Activated T-helper 1 cell treated with anti-CD3 and anti-CD28 coated beads, Interleukin-2, amount 50 U/mL, for 16 hours (primary cell): ENCODE results near the gene ACTC1.

Source experiments
- DNase-seq, 2 donors: peaks; one replicate each; pipeline ENCODE4 v3.0.0-alpha.2; 2020; ENCODE audit warnings: low read depth in 1 of 2, low spot score in 1 of 2

The ACTC1 gene

GRCh38 chr15:34802371-34802770, 7.0 kb upstream of the ACTC1 start:
- no peak for DNase-seq

GRCh38 chr15:34799149-34800101, 4.1 kb upstream of the ACTC1 start:
- no peak for DNase-seq

DNA sequence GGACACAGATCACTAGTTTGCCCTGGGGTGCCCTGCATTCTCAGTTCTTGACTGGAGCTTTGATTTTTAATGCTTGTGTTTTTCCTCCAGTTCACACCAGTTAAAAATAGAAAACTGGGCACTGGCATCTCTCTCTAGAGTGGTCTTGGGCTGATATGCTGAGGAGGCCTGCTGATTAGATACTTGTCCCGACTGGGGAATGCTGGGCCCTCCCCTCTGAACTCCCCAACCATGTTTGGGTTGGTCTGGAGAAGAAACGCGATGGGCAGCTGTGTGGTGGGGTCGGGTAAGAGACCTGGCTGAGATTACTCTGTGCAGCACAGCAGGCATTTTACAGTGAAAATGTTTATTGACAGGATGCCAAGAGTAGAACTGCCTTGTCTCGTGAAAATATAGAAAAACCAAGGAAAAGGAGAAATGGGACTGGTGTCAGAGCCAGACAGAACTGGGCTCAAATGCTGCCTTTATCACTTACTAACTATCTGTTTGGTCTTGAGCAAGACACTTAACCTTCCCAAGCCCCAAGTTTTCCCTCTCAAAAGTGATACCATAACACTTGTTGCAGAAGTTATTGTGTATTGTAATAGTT, 1.6 kb upstream of the ACTC1 start:
- DNase-seq: no peak

GRCh38 chr15:34794590-34795206, 651 bp downstream of the ACTC1 start:
- DNase-seq: no peak

DNA sequence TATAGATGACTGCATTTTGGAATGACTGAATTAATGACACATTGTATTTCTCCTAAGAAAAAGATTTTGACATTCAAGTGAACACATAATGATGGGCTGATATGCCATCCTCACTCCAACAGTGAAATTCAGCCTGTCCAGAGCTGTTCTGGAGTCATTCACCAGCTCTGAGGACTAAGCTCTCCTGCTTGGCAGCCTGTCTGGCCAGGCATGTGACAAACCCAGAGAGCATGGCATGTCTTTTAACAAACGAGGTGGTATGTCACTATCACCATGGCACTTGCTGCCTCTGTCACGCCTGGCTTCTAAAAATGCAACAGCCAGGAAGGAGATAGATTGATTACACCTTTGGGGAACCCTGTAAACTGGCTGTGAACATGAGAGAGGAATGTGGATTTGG, 1.4 kb downstream of the ACTC1 start:
- DNase-seq: no peak

DNA sequence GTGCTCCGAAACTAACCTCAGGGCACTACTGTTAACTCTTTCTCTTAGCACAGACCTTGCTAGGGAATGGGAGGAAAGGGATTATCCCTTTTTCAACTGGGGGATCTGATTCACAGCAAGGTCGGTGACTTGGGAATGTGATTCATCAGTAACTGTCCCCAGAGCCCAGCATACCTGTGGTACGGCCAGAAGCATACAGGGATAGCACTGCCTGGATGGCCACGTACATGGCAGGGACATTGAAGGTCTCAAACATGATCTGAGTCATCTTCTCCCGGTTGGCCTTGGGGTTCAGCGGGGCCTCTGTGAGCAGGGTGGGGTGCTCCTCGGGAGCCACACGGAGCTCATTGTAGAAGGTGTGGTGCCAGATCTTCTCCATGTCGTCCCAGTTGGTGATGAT, 2.3 kb downstream of the ACTC1 start:
- no peak for DNase-seq

DNA sequence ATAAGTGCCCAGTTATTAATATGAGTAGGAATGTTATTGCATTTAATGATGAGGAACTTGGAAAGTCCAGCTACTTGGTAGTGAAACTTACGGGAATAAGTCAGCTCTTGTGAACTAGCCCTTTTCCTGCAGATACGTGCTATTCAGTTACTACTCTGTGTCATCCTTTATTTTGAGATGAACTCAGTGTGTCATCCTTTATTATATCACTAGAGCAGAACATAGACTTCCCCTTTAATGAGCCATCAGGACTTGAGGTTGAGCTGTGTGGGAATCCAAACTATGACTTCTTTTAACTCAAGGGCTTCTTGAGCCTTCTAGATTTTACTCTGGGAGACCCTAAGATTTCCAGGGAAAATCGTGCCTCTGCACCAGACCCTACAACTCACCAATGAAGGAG, 3.6 kb downstream of the ACTC1 start:
- DNase-seq: no peak

DNA sequence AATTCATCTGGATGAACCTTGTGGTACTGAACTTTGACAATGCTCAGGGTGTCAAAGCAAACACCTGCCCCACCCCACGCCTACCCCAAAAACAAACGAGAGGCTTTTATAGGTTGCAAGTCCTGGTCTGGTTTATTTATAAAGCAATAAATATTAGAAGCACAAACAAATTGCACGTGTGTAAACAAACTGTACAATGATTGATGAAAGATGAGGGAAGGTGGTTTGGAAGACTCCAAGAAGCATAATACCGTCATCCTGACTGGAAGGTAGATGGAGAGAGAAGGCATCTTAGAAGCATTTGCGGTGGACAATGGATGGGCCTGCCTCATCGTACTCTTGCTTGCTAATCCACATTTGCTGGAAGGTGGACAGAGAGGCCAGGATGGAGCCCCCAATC, 5.2 kb downstream of the ACTC1 start:
- DNase-seq: no peak

DNA sequence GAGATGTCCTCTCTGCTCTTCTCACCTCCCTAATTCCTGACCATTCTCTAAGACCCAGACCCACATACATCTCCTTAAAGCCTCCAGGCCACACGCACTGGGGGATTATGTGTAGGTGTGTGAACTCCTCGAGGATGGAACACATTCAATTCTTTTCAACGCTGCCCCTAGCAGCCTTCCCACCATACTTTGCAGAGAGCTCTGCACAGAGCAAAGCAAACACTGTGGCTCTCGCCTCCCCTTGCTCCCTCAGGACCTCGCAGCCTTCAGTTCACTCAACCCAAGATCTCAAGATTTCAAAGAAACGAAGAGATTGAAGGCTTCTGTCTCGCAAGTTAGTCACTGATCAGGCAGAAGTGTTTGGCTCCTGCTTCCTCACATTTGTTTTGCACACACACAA, 6.0 kb downstream of the ACTC1 start:
- DNase-seq: no peak

- DNase-seq: no peak
Measured at GRCh38 chr15:34786206-34786605, 9.1 kb downstream of the ACTC1 start.

DNA sequence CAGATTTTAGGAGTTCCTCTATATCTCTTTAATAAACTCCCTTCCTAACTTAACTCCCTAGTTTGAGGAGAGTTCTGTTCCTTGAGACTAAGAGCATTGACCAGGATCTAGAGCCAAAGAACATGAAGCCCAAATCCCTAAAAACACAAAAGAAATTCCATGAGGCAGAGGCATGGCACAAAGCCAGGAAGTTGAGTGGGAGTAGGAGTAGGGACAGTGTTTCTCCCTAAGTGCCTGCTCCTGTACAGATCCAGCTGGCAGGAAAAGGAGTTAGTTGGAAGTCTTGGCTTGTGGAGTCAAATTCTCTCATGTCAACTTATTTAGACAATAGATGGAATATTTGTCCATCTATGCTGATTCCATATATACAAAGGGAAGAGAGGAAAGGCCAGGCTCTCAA, 11.4 kb downstream of the ACTC1 start:
- no peak for DNase-seq

- DNase-seq: no peak
Measured at GRCh38 chr15:34783431-34783830, 11.9 kb downstream of the ACTC1 start.

DNA sequence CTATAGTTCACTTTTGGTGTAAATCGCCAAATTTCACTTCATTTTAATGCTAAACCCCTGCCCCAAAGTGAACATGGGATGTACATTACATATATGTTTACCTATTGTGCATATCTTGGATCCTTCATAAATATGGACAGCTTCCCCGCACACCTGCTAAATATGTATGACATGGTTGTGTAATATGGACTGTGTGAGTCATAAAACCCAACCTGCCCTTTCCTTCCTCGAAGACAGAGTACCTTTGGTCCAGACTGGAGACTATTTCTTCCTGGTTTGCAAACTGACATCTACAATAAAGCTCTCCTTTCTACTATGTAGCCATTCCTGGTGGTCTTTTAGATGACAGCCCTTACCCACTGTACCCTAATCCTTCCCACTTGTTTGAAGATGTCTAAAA, 12.4 kb downstream of the ACTC1 start:
- no peak for DNase-seq

- DNase-seq: no peak
Measured at GRCh38 chr15:34780725-34781124, 14.6 kb downstream of the ACTC1 start.

DNA sequence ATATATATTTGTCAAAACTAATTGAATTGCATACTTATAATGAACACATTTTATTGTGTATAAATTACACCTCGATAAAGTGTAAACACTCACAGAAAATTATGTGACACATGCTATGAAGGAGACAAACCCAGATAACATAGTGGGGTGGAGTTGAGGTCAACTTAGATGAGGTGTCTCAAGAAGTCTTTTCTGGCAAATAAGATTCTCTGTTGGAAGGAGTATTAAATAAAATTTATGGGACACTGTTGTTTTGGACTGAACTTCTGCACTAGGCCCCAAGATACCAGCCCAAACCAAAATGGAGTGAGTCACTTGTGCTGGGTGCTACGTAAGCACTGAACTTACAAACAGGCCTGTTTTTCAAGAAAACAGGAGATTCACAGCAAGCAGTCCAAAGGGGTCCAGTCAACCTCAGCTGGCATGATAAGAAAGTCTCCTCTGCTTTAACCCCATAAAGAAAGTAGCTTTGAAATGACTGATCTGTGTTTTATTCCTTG, 18.7 kb downstream of the ACTC1 start:
- no peak for DNase-seq

DNA sequence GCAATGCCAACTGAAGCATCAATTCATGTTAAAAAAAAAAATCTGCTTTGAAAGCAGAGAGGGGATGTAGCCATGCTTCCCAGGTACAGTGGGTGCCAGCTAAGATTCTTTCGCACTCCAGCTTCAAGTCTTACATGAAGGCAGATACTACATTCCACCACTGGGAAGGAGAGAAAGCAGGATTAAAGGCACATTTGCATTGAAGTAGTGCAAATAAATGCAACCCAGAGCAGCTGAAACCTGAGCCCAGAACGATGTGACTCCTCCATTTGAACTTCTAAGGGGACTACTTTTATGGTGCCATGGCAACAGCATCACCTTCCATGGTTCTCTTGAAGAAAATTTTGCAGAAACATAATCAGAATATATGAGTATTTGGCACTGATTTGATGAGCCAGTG, 21.4 kb downstream of the ACTC1 start:
- DNase-seq: no peak

DNA sequence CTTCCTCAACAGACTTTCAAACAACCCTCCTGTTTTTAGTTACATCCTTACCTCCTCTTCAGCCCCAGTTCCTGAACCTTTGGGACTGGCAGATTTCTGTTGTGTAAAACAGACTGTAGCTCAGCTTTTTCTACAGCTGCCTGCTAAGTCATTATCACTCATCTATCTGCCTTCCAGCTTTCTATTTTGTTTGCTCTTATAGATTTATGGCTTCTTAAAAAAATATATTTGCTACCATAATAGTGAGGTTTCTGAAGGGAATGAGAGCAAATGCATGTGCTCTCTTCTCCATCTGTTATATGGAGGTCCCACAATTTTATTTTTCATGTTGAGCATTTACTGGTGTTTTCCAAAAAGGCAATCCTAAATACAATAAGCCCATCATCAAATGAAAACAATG, 22.3 kb downstream of the ACTC1 start:
- DNase-seq: no peak

DNA sequence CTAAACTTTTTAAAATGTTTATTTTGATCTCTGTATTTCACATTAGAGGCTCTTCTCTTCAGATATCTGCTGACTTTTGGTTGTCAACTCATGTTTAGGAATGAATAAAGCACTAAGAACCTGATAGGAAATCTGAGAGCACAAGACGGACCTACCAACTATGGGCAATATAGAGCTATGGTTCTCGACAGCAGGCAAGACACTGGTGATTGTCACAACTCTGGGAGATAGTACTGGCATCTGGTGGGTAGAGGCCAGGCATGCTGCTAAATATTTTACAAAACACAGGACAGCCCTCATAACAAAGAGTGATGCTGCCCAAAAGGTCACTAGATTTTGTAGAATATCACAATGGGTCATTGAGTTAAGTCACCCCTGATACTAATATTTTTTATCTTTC, 23.0 kb downstream of the ACTC1 start:
- no peak for DNase-seq

GRCh38 chr15:34769711-34770110, 25.6 kb downstream of the ACTC1 start:
- no peak for DNase-seq

- no peak for DNase-seq
Measured at GRCh38 chr15:34768530-34768929, 26.8 kb downstream of the ACTC1 start.

GRCh38 chr15:34765741-34766140, 29.6 kb downstream of the ACTC1 start:
- DNase-seq: no peak

DNA sequence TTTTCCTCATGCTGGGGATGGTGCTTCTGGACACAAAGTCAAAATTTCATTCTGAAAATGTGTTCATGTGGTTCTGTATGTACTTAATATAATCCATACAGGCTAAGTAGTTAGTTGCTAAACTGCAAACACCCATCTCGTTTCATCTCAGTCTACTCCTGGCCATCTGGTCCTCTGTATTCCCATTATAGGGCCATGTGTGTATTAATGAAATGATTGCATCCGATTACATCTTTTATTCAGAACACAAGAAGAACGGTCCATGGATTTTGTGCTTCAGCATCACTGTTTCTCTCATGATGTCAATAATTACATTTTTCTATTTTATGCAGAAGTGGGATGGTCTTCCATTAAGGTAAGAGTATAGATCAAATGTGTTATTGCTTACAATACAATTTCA, 34.4 kb downstream of the ACTC1 start:
- DNase-seq: no peak
